Cardiac atrium fibroblast (primary cell): ENCODE results near the gene NKIRAS1. TPM values are rescaled to one million over a fixed set of nuclear protein-coding genes. Genes with fewer than 3 reads are reported as not detected.

ENCODE experiments used
- total RNA-seq: library from RNA; depleted of rRNA; stranded (reverse); fragments of >200 nt; gene quantifications from 2 replicates; pipeline ENCODE4 v1.2.3, GENCODE V29; 2015

Gene NKIRAS1
- 10.7 and 11.0 TPM in 2 replicates for total RNA-seq

GRCh38 chr3:23916886-23917678 lies at the start of gene NKIRAS1, which contains the start of gene RPL15:
Gene NKIRAS1, minus strand, starts transcription at chr3:23916990. Its CDS starts 6,086 bp downstream, at chr3:23910904.
Gene RPL15, plus strand, starts transcription at chr3:23917132. Its CDS starts 728 bp downstream, at chr3:23917860.

DNA sequence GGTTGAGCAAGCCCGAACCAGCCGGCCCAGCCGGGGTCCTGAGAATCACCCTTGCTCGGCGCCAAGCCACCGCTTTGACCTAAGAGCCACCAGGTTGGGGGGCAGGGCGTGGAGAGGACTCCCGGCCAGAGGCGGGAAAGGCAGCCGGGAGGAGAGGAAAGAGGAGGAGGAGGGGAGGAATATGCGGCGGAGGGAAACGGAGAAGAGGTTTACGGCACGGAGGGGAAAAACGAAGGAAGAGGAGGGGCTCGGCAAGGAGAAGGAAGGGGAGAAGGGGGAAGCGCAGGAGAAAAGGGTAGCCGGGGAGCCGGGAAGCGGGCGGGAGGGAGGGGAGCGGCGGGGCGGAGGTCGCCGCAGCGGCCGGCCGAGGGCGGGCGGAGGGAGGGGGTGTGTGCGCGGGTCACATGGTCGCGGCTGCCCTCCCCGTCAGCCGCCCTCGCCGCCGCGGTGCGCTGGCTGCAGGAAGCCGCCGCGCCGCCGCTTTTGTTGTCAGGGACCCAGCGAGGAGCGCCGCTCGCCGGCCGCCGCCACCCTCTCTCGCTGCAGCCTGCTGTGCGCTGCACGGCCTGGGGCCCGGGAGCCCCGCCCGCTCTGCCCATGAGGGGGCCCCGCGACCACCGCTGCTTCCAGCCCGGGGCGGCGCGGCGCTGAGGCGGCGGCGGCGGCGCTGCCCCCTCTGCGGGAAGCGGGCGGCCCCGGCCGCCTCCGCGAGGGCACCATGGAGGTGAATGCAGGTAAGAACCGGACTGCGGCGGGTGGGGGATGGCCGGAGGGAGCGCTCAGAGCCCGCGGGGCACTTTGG lies 28.3 kb upstream of the NKIRAS1 start, which contains the start of gene NR1D2:
NR1D2 (plus strand) TSS at position 426 of the 802 bp plus-strand sequence; CDS start at position 719, 293 bp downstream.

Other genes starting within 250 kb of the NKIRAS1 start
- 72.2 and 85.2 TPM in 2 replicates for gene UBE2E1, start 111.0 kb downstream of the NKIRAS1 start, total RNA-seq
- gene RPL15, start 142 bp upstream of the NKIRAS1 start, total RNA-seq = 3,193 and 3,458 TPM in 2 replicates
- gene NR1D2, start 28.3 kb upstream of the NKIRAS1 start, total RNA-seq = 6.7 and 7.5 TPM in 2 replicates